Stimulated activated CD4-positive, alpha-beta T cell treated with anti-CD3 and anti-CD28 coated beads, Interleukin-15, amount 100 ng/mL, for 1 hour (primary cell): ENCODE measurements around the gene CMSS1.
"Not testable (repeated sequence)": the region's sequence is repeated elsewhere in the genome, so short reads cannot be mapped to it uniquely, and the experiment has no call there.

Experiments
- DNase-seq, 2 donors: peaks; one replicate each; pipeline ENCODE4 v3.0.0-alpha.2; 2020; ENCODE audit warnings: low read depth in 1 of 2, low spot score in 1 of 2

The CMSS1 gene

GRCh38 chr3:100076731-100077529, 259.3 kb downstream of the CMSS1 start:
- DNase-seq, result no peak

GRCh38 chr3:100079328-100079727, 261.7 kb downstream of the CMSS1 start:
- DNase-seq, result no peak

- DNase-seq, result no peak
These were observed 262.9 kb downstream of the CMSS1 start for GRCh38 chr3:100080573-100080972.

- no peak for DNase-seq
These were observed 263.6 kb downstream of the CMSS1 start for GRCh38 chr3:100081311-100081710.

GRCh38 chr3:100081986-100082692, 264.5 kb downstream of the CMSS1 start:
- DNase-seq, result no peak

- no peak for DNase-seq
These were observed 265.1 kb downstream of the CMSS1 start for GRCh38 chr3:100082714-100083113.

- no peak for DNase-seq
These were observed 265.5 kb downstream of the CMSS1 start for GRCh38 chr3:100083209-100083608.

GRCh38 chr3:100084100-100084806, 266.6 kb downstream of the CMSS1 start:
- no peak for DNase-seq

GRCh38 chr3:100086401-100086800, 268.7 kb downstream of the CMSS1 start:
- no peak for DNase-seq

- DNase-seq, result no peak
These were observed 269.5 kb downstream of the CMSS1 start for GRCh38 chr3:100087198-100087597.

GRCh38 chr3:100088735-100089368, 271.2 kb downstream of the CMSS1 start:
- no peak for DNase-seq

GRCh38 chr3:100089812-100090668, 272.4 kb downstream of the CMSS1 start:
- DNase-seq, result no peak

GRCh38 chr3:100090669-100091005, 273.0 kb downstream of the CMSS1 start:
- DNase-seq, result no peak

GRCh38 chr3:100093831-100094230, 276.2 kb downstream of the CMSS1 start:
- no peak for DNase-seq

- not testable (repeated sequence) for DNase-seq
These were observed 278.6 kb downstream of the CMSS1 start for GRCh38 chr3:100096286-100096685.

- DNase-seq, result no peak
These were observed 279.2 kb downstream of the CMSS1 start for GRCh38 chr3:100096866-100097265.

GRCh38 chr3:100097919-100098783, 280.5 kb downstream of the CMSS1 start:
- DNase-seq, result no peak

GRCh38 chr3:100098784-100099070, 281.1 kb downstream of the CMSS1 start:
- DNase-seq, result no peak

- DNase-seq, result no peak
These were observed 282.0 kb downstream of the CMSS1 start for GRCh38 chr3:100099621-100100020.

- no peak for DNase-seq
These were observed 282.8 kb downstream of the CMSS1 start for GRCh38 chr3:100100425-100100824.
